Uterus (tissue), 4 donors: ENCODE measurements around the gene GALNT11. TPM values are rescaled to one million over a fixed set of nuclear protein-coding genes. Genes with fewer than 3 reads are reported as not detected.
"Not testable (repeated sequence)": the region's sequence is repeated elsewhere in the genome, so short reads cannot be mapped to it uniquely, and the experiment has no call there.

Experiments used
- DNase-seq, 2 donors: peaks; one replicate each; pipeline ENCODE4 v3.0.0-alpha.2; 2019 to 2020
- H3K27ac ChIP-seq, 2 donors: fragments of 200-600 bp; sonication (generic); 1 replicate in 1 of 2; 2 replicates in 1 of 2; pipeline ENCODE4 v1.5.1; 2016 to 2018
- H3K27me3 ChIP-seq, 2 donors: fragments of 200-600 bp; sonication (generic); one replicate each; pipeline ENCODE4 v1.5.1; 2018 to 2019; ENCODE audit warnings: control low read depth in 1 of 2
- H3K36me3 ChIP-seq, 2 donors: fragments of 200-600 bp; sonication (generic); one replicate each; pipeline ENCODE4 v1.5.1; 2019; ENCODE audit warnings: control low read depth in 1 of 2
- H3K4me1 ChIP-seq, 2 donors: fragments of 200-600 bp; sonication (generic); one replicate each; pipeline ENCODE4 v1.5.1; 2018 to 2019; ENCODE audit warnings: control low read depth in 1 of 2
- H3K4me3 ChIP-seq, 2 donors: fragments of 200-600 bp; sonication (generic); 1 replicate in 1 of 2; 2 replicates in 1 of 2; pipeline ENCODE4 v1.5.1; 2018 to 2019; ENCODE audit warnings: mild to moderate bottlenecking in 1 of 2
- H3K9me3 ChIP-seq, 2 donors: fragments of 200-600 bp; sonication (generic); one replicate each; pipeline ENCODE4 v1.5.1; 2019; ENCODE audit warnings: control low read depth in 1 of 2
- POLR2A ChIP-seq, 2 donors: fragments of 450-650 bp; IDR thresholded peaks; one replicate each; pipeline ENCODE4 v1.6.1; 2016; ENCODE audit warnings: antibody characterized with exemption in 2 of 2, mild to moderate bottlenecking in 1 of 2, moderate library complexity in 1 of 2
- intact Hi-C: fragments of 100-400 bp; cut with DNase I; formaldehyde crosslinking; loops from one replicate; pipeline ENCODE4 v1.15.1; 2023; ENCODE audit warnings: low total_unique reads
- total RNA-seq, 4 donors: library from RNA; depleted of rRNA in 3 of 4; stranded (reverse); fragments of >200 nt in 3 of 4; gene quantifications; one replicate each; pipeline versions ENCODE4 v1.1.0 to v1.2.4, GENCODE V29; 2014 to 2023
- TF ChIP-seq, protein P1 (sequence below), 4 experiments: fragments of 200-600 bp in 2 of 4; fragments of 450-650 bp in 2 of 4; sonication (generic) in 2 of 4; IDR thresholded peaks; one replicate each; pipeline ENCODE4 v1.5.1; 2016 to 2019; ENCODE audit warnings: antibody characterized with exemption in 4 of 4, mild to moderate bottlenecking in 2 of 4, moderate library complexity in 1 of 4
- donor health status: DM: yes; HTN: yes; CAD: no.

Gene GALNT11
- total RNA-seq, 4 donors from 2014 or later = 30.3 to 91.9 (median 34.4) TPM

DNA sequence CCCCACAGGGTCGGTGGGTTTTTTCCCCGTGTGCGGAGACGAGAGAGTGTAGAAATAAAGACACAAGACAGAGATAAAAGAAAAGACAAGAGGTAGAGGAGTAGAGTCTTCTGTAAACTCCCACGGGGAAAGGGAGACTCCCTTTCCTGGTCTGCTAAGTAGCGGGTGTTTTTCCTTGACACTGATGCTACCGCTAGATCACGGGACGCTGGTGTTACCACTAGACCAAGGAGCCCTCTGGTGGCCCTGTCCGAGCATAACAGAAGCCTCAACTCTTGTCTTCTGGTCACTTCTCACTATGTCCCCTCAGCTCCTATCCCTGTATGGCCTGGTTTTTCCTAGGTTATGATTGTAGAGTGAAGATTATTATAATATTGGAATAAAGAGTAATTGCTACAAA is 4.6 kb downstream of the GALNT11 start:
- H3K4me3 ChIP-seq, H3K36me3 ChIP-seq, H3K9me3 ChIP-seq, H3K27me3 ChIP-seq, intact Hi-C loops, H3K4me1 ChIP-seq, H3K27ac ChIP-seq: not testable (repeated sequence)
- TF ChIP-seq, protein P1, sequence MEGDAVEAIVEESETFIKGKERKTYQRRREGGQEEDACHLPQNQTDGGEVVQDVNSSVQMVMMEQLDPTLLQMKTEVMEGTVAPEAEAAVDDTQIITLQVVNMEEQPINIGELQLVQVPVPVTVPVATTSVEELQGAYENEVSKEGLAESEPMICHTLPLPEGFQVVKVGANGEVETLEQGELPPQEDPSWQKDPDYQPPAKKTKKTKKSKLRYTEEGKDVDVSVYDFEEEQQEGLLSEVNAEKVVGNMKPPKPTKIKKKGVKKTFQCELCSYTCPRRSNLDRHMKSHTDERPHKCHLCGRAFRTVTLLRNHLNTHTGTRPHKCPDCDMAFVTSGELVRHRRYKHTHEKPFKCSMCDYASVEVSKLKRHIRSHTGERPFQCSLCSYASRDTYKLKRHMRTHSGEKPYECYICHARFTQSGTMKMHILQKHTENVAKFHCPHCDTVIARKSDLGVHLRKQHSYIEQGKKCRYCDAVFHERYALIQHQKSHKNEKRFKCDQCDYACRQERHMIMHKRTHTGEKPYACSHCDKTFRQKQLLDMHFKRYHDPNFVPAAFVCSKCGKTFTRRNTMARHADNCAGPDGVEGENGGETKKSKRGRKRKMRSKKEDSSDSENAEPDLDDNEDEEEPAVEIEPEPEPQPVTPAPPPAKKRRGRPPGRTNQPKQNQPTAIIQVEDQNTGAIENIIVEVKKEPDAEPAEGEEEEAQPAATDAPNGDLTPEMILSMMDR (IDR thresholded peaks at IDR 0.05) = peak; percentile 23 to 42 (median 37)
- peak; percentile 59 to 63 for DNase-seq

DNA sequence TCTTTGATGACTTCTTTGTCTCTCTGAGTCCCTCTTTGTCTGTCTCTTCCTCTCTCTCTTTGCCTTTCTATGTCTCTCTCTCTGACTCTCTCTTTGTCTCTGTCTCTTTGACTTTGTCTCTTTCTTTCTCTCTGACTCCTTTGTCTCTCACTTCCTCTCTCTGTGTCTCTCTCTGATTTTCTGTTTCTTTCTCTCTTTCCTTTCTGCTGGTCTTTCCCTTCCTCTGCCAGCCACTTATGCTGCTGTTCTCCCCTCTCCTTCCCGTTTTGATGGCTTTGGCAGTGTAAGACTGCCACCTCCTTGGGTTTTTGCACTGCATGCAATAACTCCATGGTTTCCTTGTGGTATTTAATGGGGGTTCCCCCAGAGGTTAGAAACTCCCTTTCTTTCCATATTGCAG is 5.2 kb downstream of the GALNT11 start:
- intact Hi-C loops, H3K27me3 ChIP-seq: not testable (repeated sequence)

DNA sequence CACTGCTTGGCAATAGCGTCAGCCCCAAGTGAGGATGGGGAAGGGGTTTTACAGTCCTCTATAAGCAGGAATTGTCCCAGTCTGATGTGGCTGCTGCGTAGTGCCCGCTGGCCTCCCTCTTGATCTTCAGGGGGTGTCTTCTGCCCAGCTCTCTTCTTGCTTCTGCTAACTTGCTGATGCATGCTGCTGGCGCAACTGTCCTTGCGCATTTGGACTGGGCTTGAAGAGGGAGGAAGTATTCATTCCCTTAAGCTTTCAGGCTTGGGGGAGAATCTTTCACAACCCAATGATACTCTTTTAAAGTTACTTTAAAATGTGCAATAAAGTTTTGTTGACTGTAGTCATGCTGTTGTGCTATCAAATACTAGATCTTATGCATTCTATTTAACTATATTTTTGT is 10.3 kb downstream of the GALNT11 start:
- no peak overlapping the region for H3K4me3 ChIP-seq
- no peaks in the 10 kb centered on the region for H3K36me3 ChIP-seq
- no peak overlapping the region for H3K27ac ChIP-seq
- H3K9me3 ChIP-seq = peaks cover 0 to 16% of the 10 kb centered on the region in 2 donors
- H3K4me1 ChIP-seq = no peaks in the 10 kb centered on the region
- TF ChIP-seq POLR2A (IDR thresholded peaks at IDR 0.05) = no peak
- TF ChIP-seq, protein P1 (IDR thresholded peaks at IDR 0.05) = no peak
- intact Hi-C loops = no loop called here
- no peak for DNase-seq
- H3K27me3 ChIP-seq = no peaks in the 10 kb centered on the region

More for the DNA sequence above, 5.2 kb downstream of the GALNT11 start:
- H3K27ac ChIP-seq, H3K36me3 ChIP-seq, H3K4me1 ChIP-seq, H3K4me3 ChIP-seq, DNase-seq, H3K9me3 ChIP-seq: not testable (repeated sequence)

DNA sequence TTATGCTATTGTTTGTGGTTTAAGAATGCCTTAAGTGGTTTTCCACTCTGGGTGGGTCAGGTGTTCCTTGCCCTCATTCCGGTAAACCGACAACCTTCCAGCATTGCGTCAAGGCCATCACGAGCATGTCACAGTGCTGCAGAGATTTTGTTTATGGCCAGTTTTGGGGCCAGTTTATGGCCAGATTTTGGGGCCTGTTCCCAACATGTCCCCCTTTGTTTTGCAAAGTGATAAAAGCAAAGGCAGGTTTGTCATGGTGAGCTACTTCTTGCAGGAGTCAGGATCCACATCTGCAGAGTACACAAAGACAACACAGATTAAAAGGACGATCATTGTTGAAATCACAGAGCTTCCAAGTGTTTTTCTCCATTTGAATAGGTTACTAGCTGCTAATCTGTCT is 12.9 kb downstream of the GALNT11 start:
- intact Hi-C loops = not testable (repeated sequence)
- peaks cover 0 to 16% of the 10 kb centered on the region in 2 donors for H3K9me3 ChIP-seq

DNA sequence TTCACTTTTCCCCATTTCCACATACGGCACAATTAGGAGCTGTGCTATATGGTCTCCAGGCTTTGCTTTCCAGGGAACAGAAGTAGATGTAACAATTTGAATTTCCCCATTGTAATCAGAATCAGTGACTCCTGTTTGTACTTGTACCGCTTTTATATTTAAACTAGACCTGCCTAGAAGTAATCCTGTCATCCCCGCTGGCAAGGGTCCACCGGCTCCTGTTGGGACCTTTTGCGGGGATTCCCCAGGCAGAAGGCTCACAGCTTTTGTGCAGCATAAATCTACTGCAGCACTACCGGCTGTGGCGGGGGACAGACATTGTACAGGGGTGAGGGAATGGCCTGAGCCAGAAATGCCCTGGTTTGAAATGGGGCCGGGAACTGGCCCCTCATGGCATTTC is 17.6 kb downstream of the GALNT11 start:
- H3K9me3 ChIP-seq = peaks cover 0 to 23% of the 10 kb centered on the region in 2 donors
- DNase-seq, H3K36me3 ChIP-seq, H3K27me3 ChIP-seq, H3K27ac ChIP-seq, intact Hi-C loops, H3K4me3 ChIP-seq, H3K4me1 ChIP-seq: not testable (repeated sequence)

More for the DNA sequence above, 12.9 kb downstream of the GALNT11 start:
- not testable (repeated sequence) for H3K4me1 ChIP-seq, H3K36me3 ChIP-seq, H3K27ac ChIP-seq, H3K27me3 ChIP-seq, H3K4me3 ChIP-seq, DNase-seq

DNA sequence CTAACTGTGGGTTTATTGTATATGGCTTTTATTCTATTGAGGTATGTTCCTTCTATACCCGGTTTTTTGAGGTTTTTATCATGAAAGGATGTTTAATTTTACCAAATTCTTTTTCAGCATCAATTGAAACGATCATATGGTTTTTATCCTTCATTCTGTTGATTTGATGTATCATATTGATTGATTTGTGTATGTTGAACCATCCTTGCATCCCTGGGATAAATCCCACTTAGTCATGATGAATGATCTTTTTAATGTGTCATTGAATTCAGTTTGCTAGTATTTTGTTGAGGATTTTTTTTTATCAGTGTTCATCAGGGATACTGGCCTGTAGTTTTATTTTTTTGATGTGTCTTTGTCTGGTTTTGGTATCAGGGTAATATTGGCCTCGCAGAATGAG is 19.4 kb downstream of the GALNT11 start:
- H3K36me3 ChIP-seq, H3K27ac ChIP-seq, DNase-seq, intact Hi-C loops, H3K27me3 ChIP-seq, H3K4me1 ChIP-seq, H3K4me3 ChIP-seq: not testable (repeated sequence)
- H3K9me3 ChIP-seq = peaks cover 0 to 17% of the 10 kb centered on the region in 2 donors

DNA sequence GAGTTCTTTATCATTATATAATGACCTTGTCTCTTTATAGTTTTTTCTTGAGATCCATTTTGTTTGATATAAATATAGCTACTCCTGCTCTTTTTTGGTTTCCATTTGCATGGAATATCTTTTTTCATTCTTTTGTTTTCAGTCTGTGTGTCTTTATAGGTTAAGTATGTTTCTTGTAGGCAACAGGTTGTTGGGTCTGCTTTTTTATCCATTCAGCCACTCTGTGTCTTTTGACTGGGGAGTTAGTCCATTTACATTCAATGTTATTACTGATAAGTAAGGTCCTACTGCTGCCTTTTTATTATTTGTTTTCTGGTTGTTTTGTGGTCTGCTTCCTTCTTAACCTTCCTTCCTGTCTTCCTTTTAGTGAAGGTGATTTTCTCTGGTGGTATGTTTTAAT is 21.1 kb downstream of the GALNT11 start:
- no peak for TF ChIP-seq POLR2A (IDR thresholded peaks at IDR 0.05)
- TF ChIP-seq, protein P1 (IDR thresholded peaks at IDR 0.05) = no peak
- Histone ChIP-seq H3K4me1 (no peaks in the 10 kb centered on the region), H3K27me3 (no peaks in the 10 kb centered on the region), H3K36me3 (no peaks in the 10 kb centered on the region), H3K27ac (no peak overlapping the region), H3K4me3 (no peak overlapping the region), H3K9me3 (peaks cover 0 to 10% of the 10 kb centered on the region in 2 donors)
- intact Hi-C loops = no loop called here
- no peak for DNase-seq
